K562 (cell line): ENCODE results near the gene NOS1. TPM values are rescaled to one million over a fixed set of nuclear protein-coding genes. Genes with fewer than 3 reads are reported as not detected.

ENCODE experiments used
- ATAC-seq: fragments of 200-7000 bp; cut with Tn5 transposase; 3 replicates; pipeline ENCODE4 v1.9.1; 2020; ENCODE audit warnings: moderate library complexity
- BruUV-seq: library from RNA; stranded (reverse); fragments of 400-500 nt; replicated peaks from 2 replicates; lab custom pipeline; 2021; lab: Mats Ljungman, UMichigan
- CTCF ChIA-PET: fragments of 300-600 bp; formaldehyde crosslinking; extraction: SDS; loops from one replicate; lab custom pipeline; 2021; ENCODE audit warnings: low intra/inter-chr PET ratio; lab: Yijun Ruan, JAX
- POLR2A ChIA-PET: fragments of 300-600, 350-650 bp; sonication (Branson Sonifier 250); formaldehyde crosslinking; extraction: SDS; loops from one replicate; lab custom pipeline; 2021; ENCODE audit warnings: antibody characterized with exemption, inconsistent platforms; lab: Yijun Ruan, JAX
- DNase-seq, 4 experiments: peaks; one replicate each; pipeline versions ENCODE4 v3.0.0 to v3.0.0-alpha.2; 2011 to 2018; ENCODE audit warnings: low spot score in 3 of 4, mixed read lengths in 3 of 4; ENCODE audit errors: extremely low read depth in 1 of 4
- FAIRE-seq: peaks from 2 replicates; lab custom pipeline; 2011; peaks lifted over from hg19 to GRCh38; lab: Jason Lieb, UNC
- H2AFZ ChIP-seq: 2 replicates; pipeline ENCODE4 v1.6.0; 2011; ENCODE audit warnings: low read depth, low read length, control low read depth, inconsistent platforms
- H3K27ac ChIP-seq: fragments of 200-600 bp; 3 replicates; pipeline ENCODE4 v1.8.0; 2011; ENCODE audit warnings: low read depth, mild to moderate bottlenecking, control low read depth, inconsistent platforms, low read length, moderate library complexity, mixed read lengths; ENCODE audit errors: extremely low read depth
- H3K27me3 ChIP-seq, 2 experiments: fragments of 300-600 bp in 1 of 2; 2 replicates in 1 of 2; 3 replicates in 1 of 2; pipeline versions ENCODE4 v1.6.0 to v1.8.0; 2011; ENCODE audit warnings: inconsistent platforms in 2 of 2, low read length in 2 of 2, mild to moderate bottlenecking in 1 of 2, mixed read lengths in 1 of 2, moderate library complexity in 1 of 2; ENCODE audit not compliant: control insufficient read depth in 2 of 2, insufficient read depth in 2 of 2
- H3K36me3 ChIP-seq: fragments of 300-600 bp; 3 replicates; pipeline ENCODE4 v1.8.0; 2011; ENCODE audit warnings: mild to moderate bottlenecking, low read length, inconsistent platforms; ENCODE audit not compliant: control insufficient read depth, insufficient read depth
- H3K4me1 ChIP-seq, 2 experiments: fragments of 200-600 bp in 1 of 2; replicated peaks in 1 of 2; 2 replicates in 1 of 2; 3 replicates in 1 of 2; pipeline versions ENCODE4 v1.5.1 to v1.8.0; 2011; ENCODE audit warnings: inconsistent platforms in 2 of 2, low read length in 2 of 2, mild to moderate bottlenecking in 1 of 2, mixed read lengths in 1 of 2, moderate library complexity in 1 of 2; ENCODE audit not compliant: control insufficient read depth in 2 of 2, insufficient read depth in 2 of 2
- H3K4me2 ChIP-seq: 2 replicates; pipeline ENCODE4 v1.6.1; 2011; ENCODE audit warnings: low read length, control low read depth, inconsistent platforms, mixed read lengths; ENCODE audit not compliant: insufficient read depth
- H3K4me3 ChIP-seq: fragments of 200-600 bp; sonication (generic), shearing (Covaris generic); 2 replicates; pipeline ENCODE4 v1.5.1; 2016; ENCODE audit warnings: control low read depth, inconsistent platforms
- H3K79me2 ChIP-seq: fragments of 200-600 bp; 3 replicates; pipeline ENCODE4 v1.8.0; 2011; ENCODE audit warnings: low read length, inconsistent platforms; ENCODE audit not compliant: control insufficient read depth, insufficient read depth
- H3K9ac ChIP-seq, 2 experiments: 2 replicates each; pipeline versions ENCODE4 v1.6.0 to v1.6.1; 2011; ENCODE audit warnings: low read depth in 2 of 2, low read length in 2 of 2, control low read depth in 1 of 2, inconsistent platforms in 1 of 2, mild to moderate bottlenecking in 1 of 2, mixed read lengths in 1 of 2; ENCODE audit not compliant: insufficient read depth in 1 of 2
- H3K9me1 ChIP-seq: one replicate; pipeline ENCODE4 v1.6.0; 2011; ENCODE audit warnings: inconsistent platforms, mild to moderate bottlenecking, low read length, moderate library complexity; ENCODE audit not compliant: control insufficient read depth, insufficient read depth
- H3K9me3 ChIP-seq: replicated peaks from 2 replicates; pipeline ENCODE4 v1.5.1; 2011; ENCODE audit warnings: low read depth, low read length, inconsistent platforms; ENCODE audit not compliant: control insufficient read depth, insufficient read depth
- H4K20me1 ChIP-seq: replicated peaks from 2 replicates; pipeline ENCODE4 v1.6.1; 2011; ENCODE audit warnings: low read length, inconsistent platforms, mixed read lengths; ENCODE audit not compliant: control insufficient read depth, insufficient read depth
- PCBP1 ChIP-seq: fragments of 200-400 bp; formaldehyde crosslinking; IDR thresholded peaks from 2 replicates; pipeline ENCODE4 v1.6.1; 2018; ENCODE audit warnings: mild to moderate bottlenecking, low read depth, low read length; ENCODE audit not compliant: poor library complexity, severe bottlenecking
- PTRF ChIP-seq: fragments of 450-650 bp; IDR thresholded peaks from 2 replicates; pipeline ENCODE4 v1.6.1; 2016; ENCODE audit warnings: mild to moderate bottlenecking, missing genetic modification characterization, missing compliant biosample characterization
- RAD51 ChIP-seq: fragments of 450-650 bp; IDR thresholded peaks from 2 replicates; pipeline ENCODE4 v1.7.1; 2016; ENCODE audit warnings: low read depth, mild to moderate bottlenecking, borderline replicate concordance
- SAFB2 ChIP-seq: fragments of 200-400 bp; formaldehyde crosslinking; IDR thresholded peaks from 2 replicates; pipeline ENCODE4 v1.6.1; 2018; ENCODE audit warnings: borderline replicate concordance, low read length, low read depth, moderate library complexity; ENCODE audit not compliant: severe bottlenecking
- SIN3A ChIP-seq, 2 experiments: fragments of 150-350 bp in 1 of 2; IDR thresholded peaks; 2 replicates each; pipeline ENCODE4 v1.6.1; 2011 to 2016; ENCODE audit warnings: borderline replicate concordance in 2 of 2, low read depth in 2 of 2, low read length in 2 of 2, mild to moderate bottlenecking in 2 of 2, moderate library complexity in 2 of 2; ENCODE audit not compliant: control insufficient read depth in 1 of 2
- WGBS: fragments of 100-300 bp; shearing (Covaris generic); methylation state at CpG from one replicate; pipeline ENCODE4 v1.1.6; 2016; ENCODE audit warnings: low coverage, mixed read lengths; ENCODE audit not compliant: insufficient coverage; ENCODE audit errors: missing lambda C conversion rate; 5-methylcytosine and 5-hydroxymethylcytosine counted together
- in situ Hi-C: fragments of 300-500 bp; cut with MboI; formaldehyde crosslinking; loops from 4 replicates; pipeline ENCODE4 v1.15.0; 2018; ENCODE audit warnings: inconsistent platforms, mixed read lengths
- intact Hi-C: fragments of 100-400 bp; cut with micrococcal nuclease; formaldehyde crosslinking; loops from 2 replicates; pipeline ENCODE4 v1.14.2; 2022
- polyA plus RNA-seq, 8 experiments: library from polyadenylated mRNA; depleted of rRNA in 4 of 8; stranded (reverse) in 5 of 8; unstranded in 3 of 8; fragments of >200 nt; fragmentation: Nextera tagmentation in 2 of 8; fragmentation: Illumina TruSeq in 1 of 8; extraction: Ambion mirVana in 2 of 8; extraction: Trizol in 1 of 8; gene quantifications; 2 replicates each; pipeline versions ENCODE4 v1.2.1 to v1.2.3, GENCODE V29; 2011 to 2014; ENCODE audit warnings: inconsistent platforms in 1 of 8, missing spikeins in 1 of 8
- total RNA-seq, 7 experiments: library from RNA; depleted of rRNA in 6 of 7; stranded (reverse); fragments of >200 nt in 6 of 7; fragmentation: Illumina TruSeq in 2 of 7; extraction: Trizol in 2 of 7; gene quantifications; 2 replicates each; pipeline versions ENCODE4 v1.2.1 to v1.2.3, GENCODE V29; 2011 to 2021; ENCODE audit warnings: low replicate concordance in 1 of 7
- TF ChIP-seq, protein P1 (sequence below): sonication (generic); formaldehyde crosslinking; IDR thresholded peaks from 2 replicates; pipeline ENCODE4 v1.8.1; 2023; ENCODE audit warnings: mild to moderate bottlenecking, missing genetic modification reagents

NOS1 gene
- total and polyA plus RNA-seq, 9 of the 15 experiments (the other 6 are each of a cell fraction or from before 2014, with no cell fraction given) = not detected

DNA sequence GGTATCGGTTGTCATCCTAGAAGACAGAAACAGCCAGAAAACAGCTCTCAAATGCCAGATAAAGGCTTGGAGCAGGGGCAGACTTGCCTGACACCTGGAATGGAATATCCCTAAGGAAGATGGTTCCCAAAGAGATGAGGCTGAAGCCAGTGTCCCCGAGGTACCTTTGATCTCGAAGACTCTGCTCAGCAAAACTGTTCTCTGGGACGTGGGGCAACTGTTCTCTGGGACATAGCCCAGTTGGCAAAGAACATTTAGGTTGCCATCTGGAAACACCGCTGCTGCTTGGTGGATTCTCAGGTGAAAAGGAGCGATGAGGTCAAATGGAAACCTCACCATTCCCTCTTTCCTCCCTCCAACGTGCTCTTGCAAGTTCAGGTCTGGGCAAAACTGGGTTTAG, 143.3 kb downstream of the NOS1 start:
- BruUV-seq = no TSS peak
- 1% methylated on average over 7 of the region's 7 CpGs for WGBS
- Histone ChIP-seq H3K4me2 (no peak overlapping the region), H3K9me1 (peaks cover 5% of the 10 kb centered on the region), H4K20me1 (no peaks in the 10 kb centered on the region), H3K79me2 (no peaks in the 10 kb centered on the region), H3K27ac (no peak overlapping the region), H3K9ac (no peak overlapping the region), H3K4me1 (no peaks in the 10 kb centered on the region), H3K4me3 (no peak overlapping the region), H2AFZ (no peak overlapping the region), H3K9me3 (no peaks in the 10 kb centered on the region), H3K27me3 (peaks cover 30 to 60% of the 10 kb centered on the region in 2 experiments), H3K36me3 (no peaks in the 10 kb centered on the region)
- TF ChIP-seq SAFB2 = no peak
- TF ChIP-seq RAD51 = no peak
- TF ChIP-seq, protein P1, sequence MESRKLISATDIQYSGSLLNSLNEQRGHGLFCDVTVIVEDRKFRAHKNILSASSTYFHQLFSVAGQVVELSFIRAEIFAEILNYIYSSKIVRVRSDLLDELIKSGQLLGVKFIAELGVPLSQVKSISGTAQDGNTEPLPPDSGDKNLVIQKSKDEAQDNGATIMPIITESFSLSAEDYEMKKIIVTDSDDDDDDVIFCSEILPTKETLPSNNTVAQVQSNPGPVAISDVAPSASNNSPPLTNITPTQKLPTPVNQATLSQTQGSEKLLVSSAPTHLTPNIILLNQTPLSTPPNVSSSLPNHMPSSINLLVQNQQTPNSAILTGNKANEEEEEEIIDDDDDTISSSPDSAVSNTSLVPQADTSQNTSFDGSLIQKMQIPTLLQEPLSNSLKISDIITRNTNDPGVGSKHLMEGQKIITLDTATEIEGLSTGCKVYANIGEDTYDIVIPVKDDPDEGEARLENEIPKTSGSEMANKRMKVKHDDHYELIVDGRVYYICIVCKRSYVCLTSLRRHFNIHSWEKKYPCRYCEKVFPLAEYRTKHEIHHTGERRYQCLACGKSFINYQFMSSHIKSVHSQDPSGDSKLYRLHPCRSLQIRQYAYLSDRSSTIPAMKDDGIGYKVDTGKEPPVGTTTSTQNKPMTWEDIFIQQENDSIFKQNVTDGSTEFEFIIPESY (CRISPR knock-in tag) = no peak
- no peak for TF ChIP-seq PTRF (tag)
- TF ChIP-seq PCBP1 = no peak
- TF ChIP-seq SIN3A (IDR thresholded peaks at IDR 0.05; ENCODE audit: borderline replicate concordance in 2 of 2, control insufficient read depth in 1 of 2, low read depth in 2 of 2, low read length in 2 of 2) = no peak
- intact Hi-C loops (loop anchor here (10.0 kb wide), 1 partner anchor 467 kb away; no protein-coding TSS in a partner anchor), in situ Hi-C loops (loop anchor here (10.0 kb wide), 1 partner anchor 617 kb away; no protein-coding TSS in a partner anchor)
- CTCF ChIA-PET = interaction anchor here (0.7 kb wide), 1 partner anchor 426 kb away, joined by 3 read pairs; no protein-coding TSS in a partner anchor
- no peak for FAIRE-seq
- no peak for ATAC-seq
- no peak for DNase-seq
- POLR2A ChIA-PET = no interaction called here
